Measurements from ENCODE around the gene RPS16. TPM values are rescaled to one million over a fixed set of nuclear protein-coding genes. Genes with fewer than 3 reads are reported as not detected.

The RPS16 gene
- total and polyA plus RNA-seq, 2 experiments from 2014 or later, result 63.8 to 409 TPM

DNA sequence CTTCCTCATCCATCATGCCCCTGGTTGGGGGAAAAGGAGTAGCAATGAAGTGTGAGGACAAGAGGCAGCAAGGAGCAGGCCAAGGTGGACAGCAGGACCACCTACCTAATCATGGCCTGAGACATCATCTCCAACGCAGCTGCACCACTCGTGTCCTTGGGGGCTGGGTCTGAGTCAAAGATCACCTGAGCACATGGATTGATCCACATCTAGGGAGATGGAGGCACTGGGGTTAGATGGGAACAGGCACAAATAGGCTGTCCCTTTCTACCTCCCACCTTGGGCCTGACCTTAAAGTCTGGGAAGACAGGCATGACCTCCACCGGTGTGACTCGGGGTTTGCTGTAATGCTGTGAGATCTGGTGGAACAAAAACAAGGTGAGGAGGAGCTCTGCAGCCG lies 47.1 kb downstream of the RPS16 start:
- H4K20me1 ChIP-seq (ENCODE audit: insufficient read depth, poor library complexity, severe bottlenecking), result no peaks in the 10 kb centered on the region
- H3K4me1 ChIP-seq (ENCODE audit: insufficient read depth), result peaks cover 15% of the 10 kb centered on the region
- no peak for DNase-seq (ENCODE audit: low spot score)
- H3K27me3 ChIP-seq, result no peaks in the 10 kb centered on the region
- no peak overlapping the region for H2AFZ ChIP-seq
- no peak overlapping the region for H3K4me2 ChIP-seq
- no peak overlapping the region for H3K4me3 ChIP-seq
- no peaks in the 10 kb centered on the region for H3K9me3 ChIP-seq (ENCODE audit: low read depth)
- H3K79me2 ChIP-seq, result peaks cover 37% of the 10 kb centered on the region
- TF ChIP-seq, protein P1, sequence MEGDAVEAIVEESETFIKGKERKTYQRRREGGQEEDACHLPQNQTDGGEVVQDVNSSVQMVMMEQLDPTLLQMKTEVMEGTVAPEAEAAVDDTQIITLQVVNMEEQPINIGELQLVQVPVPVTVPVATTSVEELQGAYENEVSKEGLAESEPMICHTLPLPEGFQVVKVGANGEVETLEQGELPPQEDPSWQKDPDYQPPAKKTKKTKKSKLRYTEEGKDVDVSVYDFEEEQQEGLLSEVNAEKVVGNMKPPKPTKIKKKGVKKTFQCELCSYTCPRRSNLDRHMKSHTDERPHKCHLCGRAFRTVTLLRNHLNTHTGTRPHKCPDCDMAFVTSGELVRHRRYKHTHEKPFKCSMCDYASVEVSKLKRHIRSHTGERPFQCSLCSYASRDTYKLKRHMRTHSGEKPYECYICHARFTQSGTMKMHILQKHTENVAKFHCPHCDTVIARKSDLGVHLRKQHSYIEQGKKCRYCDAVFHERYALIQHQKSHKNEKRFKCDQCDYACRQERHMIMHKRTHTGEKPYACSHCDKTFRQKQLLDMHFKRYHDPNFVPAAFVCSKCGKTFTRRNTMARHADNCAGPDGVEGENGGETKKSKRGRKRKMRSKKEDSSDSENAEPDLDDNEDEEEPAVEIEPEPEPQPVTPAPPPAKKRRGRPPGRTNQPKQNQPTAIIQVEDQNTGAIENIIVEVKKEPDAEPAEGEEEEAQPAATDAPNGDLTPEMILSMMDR (IDR thresholded peaks at IDR 0.05; ENCODE audit: poor library complexity), result no peak
- TF ChIP-seq EZH2phosphoT487 (IDR thresholded peaks at IDR 0.05; ENCODE audit: low read depth, severe bottlenecking, unreplicated experiment), result no peak
- no peak for TF ChIP-seq EZH2 (IDR thresholded peaks at IDR 0.05; ENCODE audit: borderline replicate concordance)
- no peak overlapping the region for H3K27ac ChIP-seq
- H3K36me3 ChIP-seq (replicated peaks; ENCODE audit: insufficient read depth, low read depth), result no peaks in the 10 kb centered on the region
- WGBS (ENCODE audit: low lambda C conversion rate, missing lambda C conversion rate), result 96% methylated on average over 5 of the region's 5 CpGs
- no peaks in the 10 kb centered on the region for H3K9me2 ChIP-seq (replicated peaks; ENCODE audit: insufficient read depth)

DNA sequence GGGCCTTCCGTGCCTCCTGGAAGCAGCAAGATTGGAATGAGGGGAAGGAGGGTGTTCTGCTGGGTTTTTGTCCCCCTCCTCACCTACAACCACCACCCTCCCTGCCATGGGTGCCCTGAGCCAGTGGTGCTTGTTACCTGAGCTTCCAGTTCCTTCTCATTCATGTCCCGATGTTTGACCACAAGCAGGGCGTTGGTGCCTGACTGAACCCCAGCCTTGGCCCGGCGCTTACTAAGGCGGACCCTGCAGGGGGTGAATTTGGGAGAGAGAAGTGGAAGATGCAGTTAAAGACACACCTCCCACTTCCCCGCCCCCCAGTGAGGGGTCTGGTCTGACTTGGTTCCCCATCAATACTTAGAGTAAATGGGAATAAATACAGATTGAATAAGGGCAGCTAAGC lies 49.2 kb downstream of the RPS16 start:
- no peaks in the 10 kb centered on the region for H3K9me3 ChIP-seq (ENCODE audit: low read depth)
- peaks cover 16% of the 10 kb centered on the region for H3K79me2 ChIP-seq
- H3K4me3 ChIP-seq, result no peak overlapping the region
- H3K27me3 ChIP-seq, result no peaks in the 10 kb centered on the region
- H3K27ac ChIP-seq, result no peak overlapping the region
- H3K36me3 ChIP-seq (replicated peaks; ENCODE audit: insufficient read depth, low read depth), result no peaks in the 10 kb centered on the region
- no peaks in the 10 kb centered on the region for H3K9me2 ChIP-seq (replicated peaks; ENCODE audit: insufficient read depth)
- H3K4me1 ChIP-seq (ENCODE audit: insufficient read depth), result peaks cover 6% of the 10 kb centered on the region
- no peak overlapping the region for H3K4me2 ChIP-seq
- TF ChIP-seq, protein P1 (IDR thresholded peaks at IDR 0.05; ENCODE audit: poor library complexity), result no peak
- TF ChIP-seq EZH2 (IDR thresholded peaks at IDR 0.05; ENCODE audit: borderline replicate concordance) (no peak), EZH2phosphoT487 (IDR thresholded peaks at IDR 0.05; ENCODE audit: low read depth, severe bottlenecking, unreplicated experiment) (no peak)
- no peak for DNase-seq (ENCODE audit: low spot score)
- H4K20me1 ChIP-seq (ENCODE audit: insufficient read depth, poor library complexity, severe bottlenecking), result no peaks in the 10 kb centered on the region
- WGBS (ENCODE audit: low lambda C conversion rate, missing lambda C conversion rate), result 94% methylated on average over 7 of the region's 7 CpGs
- H2AFZ ChIP-seq, result no peak overlapping the region

DNA sequence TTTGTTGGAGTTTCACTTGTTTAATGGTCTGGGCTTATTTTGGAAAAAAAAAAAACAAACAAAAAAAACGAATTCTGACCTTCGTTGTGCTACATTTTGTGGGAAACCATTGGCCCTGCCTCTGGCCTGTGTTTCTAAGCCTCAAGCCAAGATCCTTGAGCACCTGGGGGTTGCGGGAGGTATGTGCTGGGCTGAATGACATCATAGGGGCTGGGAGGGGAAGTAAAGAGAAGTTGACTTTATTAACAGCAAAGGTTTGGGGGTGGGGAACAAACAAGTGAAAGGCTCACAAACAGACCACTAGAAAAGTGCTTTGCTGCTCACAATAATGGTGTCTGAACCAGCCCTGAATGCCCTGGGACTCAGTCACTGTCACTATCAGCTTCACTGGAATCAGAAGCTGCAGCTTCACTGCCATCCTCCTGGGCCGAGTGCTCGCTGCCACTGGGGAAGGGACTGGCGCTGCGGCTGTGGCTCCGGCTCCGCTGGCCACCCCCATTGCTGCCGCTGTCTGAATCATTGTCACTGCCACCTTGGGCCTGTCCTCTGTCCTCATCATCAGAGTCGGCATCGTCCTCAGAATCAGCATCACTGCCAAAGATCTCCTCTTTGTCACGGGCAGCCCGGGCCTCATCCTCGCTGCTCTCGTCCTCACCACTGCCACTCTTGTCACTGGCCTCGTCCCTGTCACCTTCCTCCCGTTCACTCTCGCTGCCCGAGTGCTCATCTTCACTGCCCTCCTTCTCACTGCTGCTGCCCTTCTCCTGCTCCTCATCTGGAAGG lies 49.9 kb downstream of the RPS16 start:
- Histone ChIP-seq H3K9me3 (ENCODE audit: low read depth) (no peaks in the 10 kb centered on the region), H3K4me2 (no peak overlapping the region), H4K20me1 (ENCODE audit: insufficient read depth, poor library complexity, severe bottlenecking) (no peaks in the 10 kb centered on the region), H3K27ac (no peak overlapping the region), H3K79me2 (peaks cover 15% of the 10 kb centered on the region), H2AFZ (no peak overlapping the region), H3K36me3 (replicated peaks; ENCODE audit: insufficient read depth, low read depth) (no peaks in the 10 kb centered on the region), H3K9me2 (replicated peaks; ENCODE audit: insufficient read depth) (no peaks in the 10 kb centered on the region), H3K4me3 (no peak overlapping the region), H3K27me3 (no peaks in the 10 kb centered on the region), H3K4me1 (ENCODE audit: insufficient read depth) (peaks cover 6% of the 10 kb centered on the region)
- no peak for DNase-seq (ENCODE audit: low spot score)
- 85% methylated on average over 20 of the region's 20 CpGs for WGBS (ENCODE audit: low lambda C conversion rate, missing lambda C conversion rate)
- TF ChIP-seq, protein P1 (IDR thresholded peaks at IDR 0.05; ENCODE audit: poor library complexity), result no peak
- TF ChIP-seq EZH2 (IDR thresholded peaks at IDR 0.05; ENCODE audit: borderline replicate concordance) (no peak), EZH2phosphoT487 (IDR thresholded peaks at IDR 0.05; ENCODE audit: low read depth, severe bottlenecking, unreplicated experiment) (no peak)

Data from hepatocyte (in vitro differentiated cells).